B cell (primary cell): Measurements from ENCODE around the gene ZNF423. TPM values are rescaled to one million over a fixed set of nuclear protein-coding genes. Genes with fewer than 3 reads are reported as not detected.

Source experiments
- ATAC-seq: fragments of 200-7000 bp; cut with Tn5 transposase; one replicate; pipeline ENCODE4 v1.10.0; 2021; ENCODE audit warnings: low read depth, mild to moderate bottlenecking, moderate number of reproducible peaks, moderate library complexity
- CTCF ChIA-PET: fragments of 350-600 bp; sonication (Branson Sonifier 250); formaldehyde crosslinking; loops from one replicate; lab custom pipeline; 2021; ENCODE audit warnings: antibody characterized with exemption, inconsistent platforms; lab: Charles Lee
- POLR2A ChIA-PET: fragments of 350-600 bp; sonication (Branson Sonifier 250); formaldehyde crosslinking; loops from one replicate; lab custom pipeline; 2021; ENCODE audit warnings: antibody characterized with exemption; lab: Charles Lee
- DNase-seq: peaks from one replicate; pipeline ENCODE4 v3.0.0; 2013
- H2AFZ ChIP-seq: 2 replicates; pipeline ENCODE4 v1.6.1; 2012; ENCODE audit warnings: mild to moderate bottlenecking, low read depth, low read length; ENCODE audit not compliant: insufficient read depth, poor library complexity, severe bottlenecking
- H3K27ac ChIP-seq, 2 donors: 1 replicate in 1 of 2; 2 replicates in 1 of 2; pipeline ENCODE4 v1.5.1; 2012 to 2013; ENCODE audit warnings: low read length in 2 of 2, mild to moderate bottlenecking in 2 of 2, moderate library complexity in 1 of 2
- H3K27me3 ChIP-seq, 4 experiments: fragments of 200-600 bp in 1 of 4; sonication (generic) in 1 of 4; replicated peaks in 1 of 4; 1 replicate in 2 of 4; 2 replicates in 2 of 4; pipeline versions ENCODE4 v1.6.1 to v1.7.0; 2013 to 2016; ENCODE audit warnings: low read length in 3 of 4, mild to moderate bottlenecking in 2 of 4, mixed read lengths in 1 of 4, moderate library complexity in 1 of 4; ENCODE audit not compliant: insufficient read depth in 4 of 4, control insufficient read depth in 3 of 4; ENCODE audit errors: control extremely low read depth in 1 of 4
- H3K36me3 ChIP-seq, 2 experiments: replicated peaks in 1 of 2; 1 replicate in 1 of 2; 2 replicates in 1 of 2; pipeline versions ENCODE4 v1.6.1 to v1.7.1; 2013; ENCODE audit warnings: low read length in 1 of 2; ENCODE audit not compliant: insufficient read depth in 2 of 2, control insufficient read depth in 1 of 2; ENCODE audit errors: control extremely low read depth in 1 of 2, extremely low read depth in 1 of 2
- H3K4me1 ChIP-seq, 2 donors: fragments of 200-600 bp in 1 of 2; sonication (generic) in 1 of 2; 1 replicate in 1 of 2; 2 replicates in 1 of 2; pipeline versions ENCODE4 v1.5.1 to v1.6.1; 2013 to 2017; ENCODE audit warnings: low read length in 2 of 2; ENCODE audit not compliant: control insufficient read depth in 2 of 2, insufficient read depth in 2 of 2
- H3K4me2 ChIP-seq: replicated peaks from 2 replicates; pipeline ENCODE3; 2012; ENCODE audit warnings: mild to moderate bottlenecking, low read depth, low read length; ENCODE audit not compliant: poor library complexity, severe bottlenecking
- H3K4me3 ChIP-seq, 5 experiments: fragments of 200-600 bp in 1 of 5; sonication (generic) in 1 of 5; 1 replicate in 3 of 5; 2 replicates in 2 of 5; pipeline versions ENCODE4 v1.5.1 to v1.7.0; 2011 to 2016; ENCODE audit warnings: low read length in 4 of 5, mild to moderate bottlenecking in 4 of 5, low read depth in 2 of 5, control low read depth in 1 of 5, moderate library complexity in 1 of 5; ENCODE audit not compliant: insufficient read depth in 1 of 5; ENCODE audit errors: control extremely low read depth in 1 of 5, extremely low read depth in 1 of 5
- H3K79me2 ChIP-seq: fragments of 200-600 bp; sonication (generic); one replicate; pipeline ENCODE4 v1.6.0; 2016; ENCODE audit warnings: low read length; ENCODE audit not compliant: control insufficient read depth, insufficient read depth
- H3K9ac ChIP-seq: fragments of 200-600 bp; sonication (generic); 2 replicates; pipeline ENCODE4 v1.6.1; 2017; ENCODE audit warnings: mild to moderate bottlenecking, low read length, moderate library complexity
- H3K9me3 ChIP-seq, 3 donors: one replicate each; pipeline versions ENCODE4 v1.6.1 to v1.7.1; 2013; ENCODE audit warnings: low read length in 2 of 3; ENCODE audit not compliant: control insufficient read depth in 2 of 3, insufficient read depth in 1 of 3; ENCODE audit errors: control extremely low read depth in 1 of 3
- H4K20me1 ChIP-seq: 2 replicates; pipeline ENCODE4 v1.6.0; 2012; ENCODE audit warnings: mild to moderate bottlenecking, low read length; ENCODE audit not compliant: insufficient read depth, control insufficient read depth, poor library complexity, severe bottlenecking
- H3K27ac Mint-ChIP-seq: one replicate; pipeline ENCODE4 v1.8.0; 2021; ENCODE audit warnings: mixed read lengths
- H3K27me3 Mint-ChIP-seq: one replicate; pipeline ENCODE4 v1.8.0; 2021; ENCODE audit warnings: mixed read lengths
- H3K4me1 Mint-ChIP-seq: one replicate; pipeline ENCODE4 v1.8.0; 2021; ENCODE audit warnings: mixed read lengths
- H3K4me3 Mint-ChIP-seq: one replicate; pipeline ENCODE4 v1.8.0; 2021; ENCODE audit warnings: mixed read lengths
- H3K9me3 Mint-ChIP-seq: one replicate; pipeline ENCODE4 v1.8.0; 2022; ENCODE audit warnings: mixed read lengths; ENCODE audit not compliant: insufficient read depth
- CTCF ChIP-seq: fragments of 200-600 bp; IDR thresholded peaks from one replicate; pipeline ENCODE4 v1.8.0; 2022; ENCODE audit warnings: antibody characterized with exemption, mild to moderate bottlenecking
- EZH2 ChIP-seq: IDR thresholded peaks from 2 replicates; pipeline ENCODE4 v1.6.1; 2012; ENCODE audit warnings: borderline replicate concordance, low read depth, mild to moderate bottlenecking, moderate library complexity, low read length; ENCODE audit not compliant: insufficient read depth, poor library complexity, severe bottlenecking
- WGBS: methylation state at CpG from one replicate; pipeline ENCODE4 v1.1.5; 2013; ENCODE audit warnings: missing lambda C conversion rate; ENCODE audit not compliant: insufficient coverage; 5-methylcytosine and 5-hydroxymethylcytosine counted together
- intact Hi-C: fragments of 100-400 bp; cut with micrococcal nuclease; formaldehyde crosslinking; loops from one replicate; pipeline ENCODE4 v1.10.0; 2022
- polyA plus RNA-seq: library from polyadenylated mRNA; depleted of rRNA; stranded (reverse); fragments of >200 nt; gene quantifications from 2 replicates; pipeline ENCODE4 v1.2.3, GENCODE V29; 2012
- total RNA-seq, 2 donors: library from RNA; stranded (reverse); fragments of 120-200 nt in 1 of 2; gene quantifications; 1 replicate in 1 of 2; 2 replicates in 1 of 2; pipeline versions ENCODE4 v1.2.3 to v1.2.4, GENCODE V29; 2013 to 2022

Gene ZNF423
- total and polyA plus RNA-seq, 2 donors (not counting 1 experiment from before 2014, with no cell fraction given): not detected

- TF ChIP-seq CTCF (no peak), EZH2 (no peak)
- no peak overlapping the region for H3K27ac Mint-ChIP-seq
- no peaks in the 10 kb centered on the region for H3K9me3 Mint-ChIP-seq
- 91% methylated on average over 21 of the region's 24 CpGs for WGBS
- Histone ChIP-seq H3K4me2 (no peak overlapping the region), H3K9ac (no peak overlapping the region), H3K9me3 (no peaks in the 10 kb centered on the region), H3K4me1 (no peaks in the 10 kb centered on the region), H2AFZ (no peak overlapping the region), H3K27me3 (no peaks in the 10 kb centered on the region), H3K4me3 (no peak overlapping the region), H3K27ac (no peak overlapping the region), H3K36me3 (no peaks in the 10 kb centered on the region), H4K20me1 (no peaks in the 10 kb centered on the region), H3K79me2 (no peaks in the 10 kb centered on the region)
- H3K27me3 Mint-ChIP-seq: no peaks in the 10 kb centered on the region
- DNase-seq (no peak), ATAC-seq (no peak)
- no peaks in the 10 kb centered on the region for H3K4me1 Mint-ChIP-seq
- POLR2A ChIA-PET: no interaction called here
- intact Hi-C loops: no loop called here
- CTCF ChIA-PET: interaction anchor here (0.9 kb wide), 1 partner anchor 59 kb away, joined by 3 read pairs; no protein-coding TSS in a partner anchor
- no peak overlapping the region for H3K4me3 Mint-ChIP-seq
Measured at GRCh38 chr16:49514073-49514980, 341.6 kb downstream of the ZNF423 start.

- TF ChIP-seq EZH2 (no peak), CTCF (no peak)
- Mint-ChIP-seq H3K27ac (no peak overlapping the region), H3K4me1 (no peaks in the 10 kb centered on the region), H3K9me3 (no peaks in the 10 kb centered on the region), H3K27me3 (no peaks in the 10 kb centered on the region), H3K4me3 (no peak overlapping the region)
- H3K4me1 ChIP-seq: no peaks in the 10 kb centered on the region
- no peak overlapping the region for H2AFZ ChIP-seq
- DNase-seq: no peak
- H3K27ac ChIP-seq: no peak overlapping the region
- H3K4me2 ChIP-seq: no peak overlapping the region
- ATAC-seq: no peak
- POLR2A ChIA-PET: no interaction called here
- WGBS: 57% methylated on average over 4 of the region's 7 CpGs
- no peaks in the 10 kb centered on the region for H4K20me1 ChIP-seq
- H3K36me3 ChIP-seq: no peaks in the 10 kb centered on the region
- no peaks in the 10 kb centered on the region for H3K27me3 ChIP-seq
- H3K4me3 ChIP-seq: no peak overlapping the region
- H3K9me3 ChIP-seq: no peaks in the 10 kb centered on the region
- H3K79me2 ChIP-seq: no peaks in the 10 kb centered on the region
- intact Hi-C loops: no loop called here
- H3K9ac ChIP-seq: no peak overlapping the region
- CTCF ChIA-PET: interaction anchor here (0.9 kb wide), 1 partner anchor 58 kb away, joined by 3 read pairs; no protein-coding TSS in a partner anchor
Measured at GRCh38 chr16:49513040-49513439, 342.9 kb downstream of the ZNF423 start.
